GM18502 (cell line): ENCODE data around the gene GRIPAP1.

Source experiments
- ATAC-seq: cut with Tn5 transposase; IDR thresholded peaks from one replicate; pipeline ENCODE4 v1.9.1; 2021; ENCODE audit warnings: mild to moderate bottlenecking; ENCODE audit not compliant: unreplicated experiment, poor library complexity

Gene GRIPAP1

GRCh38 chrX:48934581-48935300, 67.3 kb downstream of the GRIPAP1 start:
- ATAC-seq: no peak

- ATAC-seq: peak; percentile 33
Measured at GRCh38 chrX:48933757-48934156, 68.3 kb downstream of the GRIPAP1 start.

GRCh38 chrX:48927736-48928382, 74.2 kb downstream of the GRIPAP1 start:
- no peak for ATAC-seq

- no peak for ATAC-seq
Measured at GRCh38 chrX:48927123-48927522, 74.9 kb downstream of the GRIPAP1 start.

- ATAC-seq: no peak
Measured at GRCh38 chrX:48924270-48924669, 77.8 kb downstream of the GRIPAP1 start.

- no peak for ATAC-seq
Measured at GRCh38 chrX:48923771-48924170, 78.3 kb downstream of the GRIPAP1 start.
